Measurements from ENCODE around the gene CSGALNACT2.

DNA sequence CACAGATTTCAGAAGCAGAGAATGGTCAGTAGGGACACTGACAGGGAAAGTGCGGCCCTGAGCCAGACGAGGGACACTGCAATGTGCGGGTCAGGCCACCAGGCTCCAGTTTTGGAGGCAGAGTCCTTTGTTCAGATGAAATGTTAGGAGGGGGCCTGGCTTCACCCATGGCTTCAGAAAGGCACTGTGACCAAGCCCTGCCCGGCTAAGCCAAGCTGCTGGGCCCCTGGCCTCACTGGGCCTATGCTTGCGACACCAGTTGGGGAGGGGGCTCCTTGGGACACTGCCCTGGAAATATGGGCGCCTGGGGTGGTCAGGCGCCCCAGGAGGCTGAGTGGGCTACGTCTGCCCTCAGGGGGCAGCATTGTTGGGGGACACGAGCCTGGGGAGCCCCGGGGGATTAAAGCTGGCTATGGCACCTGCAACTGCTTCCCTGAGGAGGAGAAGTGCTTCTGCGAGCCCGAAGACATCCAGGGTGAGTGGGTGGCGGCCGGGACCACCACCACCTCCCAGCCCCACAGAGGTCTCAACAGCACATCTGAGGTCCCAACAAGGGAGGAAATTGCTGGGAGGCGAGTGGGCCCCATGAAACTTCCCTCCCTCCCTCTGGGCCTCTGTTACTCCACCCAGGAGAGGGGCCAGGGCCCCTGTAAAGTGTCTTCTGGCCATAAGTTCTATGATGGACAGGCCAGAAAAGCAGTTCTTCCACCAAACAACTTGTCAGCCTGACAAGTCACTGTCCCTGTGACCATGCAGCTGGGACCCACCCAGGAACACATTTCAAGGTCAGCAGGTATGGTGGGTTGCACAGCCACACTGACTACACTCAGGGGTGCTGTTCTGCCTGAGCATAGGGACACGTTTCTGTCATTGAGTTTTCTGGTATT is 24.8 kb upstream of the CSGALNACT2 start:
- TF ChIP-seq POLR2A (IDR thresholded peaks at IDR 0.05; ENCODE audit: extremely low read depth, insufficient read length) = no peak
- TF ChIP-seq, protein P1, sequence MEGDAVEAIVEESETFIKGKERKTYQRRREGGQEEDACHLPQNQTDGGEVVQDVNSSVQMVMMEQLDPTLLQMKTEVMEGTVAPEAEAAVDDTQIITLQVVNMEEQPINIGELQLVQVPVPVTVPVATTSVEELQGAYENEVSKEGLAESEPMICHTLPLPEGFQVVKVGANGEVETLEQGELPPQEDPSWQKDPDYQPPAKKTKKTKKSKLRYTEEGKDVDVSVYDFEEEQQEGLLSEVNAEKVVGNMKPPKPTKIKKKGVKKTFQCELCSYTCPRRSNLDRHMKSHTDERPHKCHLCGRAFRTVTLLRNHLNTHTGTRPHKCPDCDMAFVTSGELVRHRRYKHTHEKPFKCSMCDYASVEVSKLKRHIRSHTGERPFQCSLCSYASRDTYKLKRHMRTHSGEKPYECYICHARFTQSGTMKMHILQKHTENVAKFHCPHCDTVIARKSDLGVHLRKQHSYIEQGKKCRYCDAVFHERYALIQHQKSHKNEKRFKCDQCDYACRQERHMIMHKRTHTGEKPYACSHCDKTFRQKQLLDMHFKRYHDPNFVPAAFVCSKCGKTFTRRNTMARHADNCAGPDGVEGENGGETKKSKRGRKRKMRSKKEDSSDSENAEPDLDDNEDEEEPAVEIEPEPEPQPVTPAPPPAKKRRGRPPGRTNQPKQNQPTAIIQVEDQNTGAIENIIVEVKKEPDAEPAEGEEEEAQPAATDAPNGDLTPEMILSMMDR (IDR thresholded peaks at IDR 0.05; ENCODE audit: low read depth, low read length) = no peak
- no peak for TF ChIP-seq MYC (IDR thresholded peaks at IDR 0.05; ENCODE audit: low read depth, low read length)
- TF ChIP-seq, protein P2, sequence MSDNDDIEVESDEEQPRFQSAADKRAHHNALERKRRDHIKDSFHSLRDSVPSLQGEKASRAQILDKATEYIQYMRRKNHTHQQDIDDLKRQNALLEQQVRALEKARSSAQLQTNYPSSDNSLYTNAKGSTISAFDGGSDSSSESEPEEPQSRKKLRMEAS (IDR thresholded peaks at IDR 0.05; ENCODE audit: low read depth, low read length) = no peak

All from NB4 (cell line).